ENCODE results near the gene PIEZO1.
"Not testable (repeated sequence)": the region's sequence is repeated elsewhere in the genome, so short reads cannot be mapped to it uniquely, and the experiment has no call there.

PIEZO1 gene

GRCh38 chr16:88785106-88785924 is at the start of gene PIEZO1:
PIEZO1 (minus strand) TSS chr16:88785220; CDS start chr16:88784964, 256 bp downstream.
- DNase-seq: peak; percentile 83

- DNase-seq: no peak
These were observed 49.6 kb upstream of the PIEZO1 start for GRCh38 chr16:88834670-88835069.

- no peak for DNase-seq
These were observed 48.1 kb upstream of the PIEZO1 start for GRCh38 chr16:88833086-88833485.

GRCh38 chr16:88831838-88832237 is 46.8 kb upstream of the PIEZO1 start:
- DNase-seq: no peak

- DNase-seq: no peak
These were observed 45.8 kb upstream of the PIEZO1 start for GRCh38 chr16:88830783-88831182.

GRCh38 chr16:88830258-88830657 is 45.2 kb upstream of the PIEZO1 start:
- no peak for DNase-seq

- no peak for DNase-seq
These were observed 43.7 kb upstream of the PIEZO1 start for GRCh38 chr16:88828711-88829110.

GRCh38 chr16:88827727-88828126 is 42.7 kb upstream of the PIEZO1 start:
- no peak for DNase-seq

- no peak for DNase-seq
These were observed 41.2 kb upstream of the PIEZO1 start for GRCh38 chr16:88826070-88826840.

GRCh38 chr16:88825146-88825545 is 40.1 kb upstream of the PIEZO1 start:
- DNase-seq: no peak

GRCh38 chr16:88824256-88825077 is 39.4 kb upstream of the PIEZO1 start:
- no peak for DNase-seq

- DNase-seq: not testable (repeated sequence)
These were observed 38.6 kb upstream of the PIEZO1 start for GRCh38 chr16:88823646-88824045.

- DNase-seq: no peak
These were observed 37.4 kb upstream of the PIEZO1 start for GRCh38 chr16:88822281-88823040.

GRCh38 chr16:88821168-88821850 is 36.3 kb upstream of the PIEZO1 start:
- DNase-seq: no peak

- DNase-seq: no peak
These were observed 35.5 kb upstream of the PIEZO1 start for GRCh38 chr16:88820385-88821025.

GRCh38 chr16:88819126-88819525 is 34.1 kb upstream of the PIEZO1 start:
- DNase-seq: no peak

GRCh38 chr16:88818575-88818874 is 33.5 kb upstream of the PIEZO1 start:
- DNase-seq: no peak

GRCh38 chr16:88817785-88818574 is 33.0 kb upstream of the PIEZO1 start:
- DNase-seq: no peak

GRCh38 chr16:88816736-88817535 is 31.9 kb upstream of the PIEZO1 start:
- DNase-seq: no peak
